Fibroblast of lung (primary cell): ENCODE results near the gene CRADD. TPM values are rescaled to one million over a fixed set of nuclear protein-coding genes. Genes with fewer than 3 reads are reported as not detected.

Experiments
- DNase-seq, 2 donors: peaks; one replicate each; pipeline versions ENCODE4 v3.0.0 to v3.0.0-alpha.2; 2010; ENCODE audit warnings: low read depth in 2 of 2
- H2AFZ ChIP-seq: 2 replicates; pipeline ENCODE4 v1.5.1; 2012; ENCODE audit warnings: low read length, control low read depth, inconsistent platforms
- H3K27ac ChIP-seq: 2 replicates; pipeline ENCODE4 v1.5.1; 2011; ENCODE audit warnings: low read length, control low read depth; ENCODE audit not compliant: insufficient read depth
- H3K27me3 ChIP-seq: 2 replicates; pipeline ENCODE4 v1.5.1; 2011; ENCODE audit warnings: mild to moderate bottlenecking, low read length; ENCODE audit not compliant: control insufficient read depth, insufficient read depth
- H3K36me3 ChIP-seq: 2 replicates; pipeline ENCODE4 v1.5.1; 2011; ENCODE audit warnings: low read length; ENCODE audit not compliant: control insufficient read depth, insufficient read depth
- H3K4me1 ChIP-seq: 2 replicates; pipeline ENCODE4 v1.5.1; 2011; ENCODE audit warnings: low read length; ENCODE audit not compliant: control insufficient read depth, insufficient read depth; ENCODE audit errors: extremely low read depth
- H3K4me2 ChIP-seq: 2 replicates; pipeline ENCODE4 v1.5.1; 2011; ENCODE audit warnings: low read length, control low read depth; ENCODE audit not compliant: insufficient read depth; ENCODE audit errors: extremely low read depth
- H3K4me3 ChIP-seq, 4 experiments: fragments of 200-600 bp in 1 of 4; sonication (generic) in 1 of 4; replicated peaks in 1 of 4; 2 replicates each; pipeline ENCODE4 v1.5.1; 2011 to 2016; ENCODE audit warnings: low read length in 4 of 4, low read depth in 3 of 4, mild to moderate bottlenecking in 3 of 4, control low read depth in 2 of 4, inconsistent platforms in 1 of 4, mixed read lengths in 1 of 4; ENCODE audit not compliant: insufficient read depth in 1 of 4; ENCODE audit errors: control extremely low read depth in 1 of 4
- H3K79me2 ChIP-seq: 2 replicates; pipeline ENCODE4 v1.5.1; 2012; ENCODE audit warnings: mild to moderate bottlenecking, low read length, inconsistent platforms; ENCODE audit not compliant: control insufficient read depth, insufficient read depth
- H3K9ac ChIP-seq: 2 replicates; pipeline ENCODE4 v1.5.1; 2011; ENCODE audit warnings: mild to moderate bottlenecking, low read length, control low read depth; ENCODE audit not compliant: insufficient read depth
- H3K9me3 ChIP-seq: 2 replicates; pipeline ENCODE4 v1.5.1; 2012; ENCODE audit warnings: low read depth, low read length; ENCODE audit not compliant: control insufficient read depth, insufficient read depth
- H4K20me1 ChIP-seq: 2 replicates; pipeline ENCODE4 v1.5.1; 2011; ENCODE audit warnings: low read length; ENCODE audit not compliant: control insufficient read depth, insufficient read depth; ENCODE audit errors: extremely low read depth
- EZH2 ChIP-seq: IDR thresholded peaks from 2 replicates; pipeline ENCODE4 v1.5.1; 2012; ENCODE audit warnings: low read length, control low read depth, mild to moderate bottlenecking; ENCODE audit errors: missing control alignments
- polyA plus RNA-seq, 2 donors: library from polyadenylated mRNA; depleted of rRNA in 1 of 2; stranded (reverse) in 1 of 2; unstranded in 1 of 2; fragments of >200 nt; gene quantifications; 2 replicates each; pipeline ENCODE4 v1.2.1, GENCODE V29; 2011 to 2012; ENCODE audit warnings: missing spikeins in 1 of 2
- total RNA-seq: library from RNA; depleted of rRNA; stranded (reverse); fragments of >200 nt; gene quantifications from 2 replicates; pipeline ENCODE4 v1.2.1, GENCODE V29; 2014
- TF ChIP-seq, protein P1 (sequence below), 2 donors: IDR thresholded peaks in 1 of 2; conservative IDR thresholded peaks in 1 of 2; 1 replicate in 1 of 2; 2 replicates in 1 of 2; pipeline ENCODE4 v1.5.1; 2011 to 2012; ENCODE audit warnings: low read length in 2 of 2, control low read depth in 1 of 2, inconsistent platforms in 1 of 2, low read depth in 1 of 2, mild to moderate bottlenecking in 1 of 2

The CRADD gene
- total and polyA plus RNA-seq, 2 donors (not counting 1 experiment from before 2014, with no cell fraction given): 13.5 to 21.1 TPM

DNA sequence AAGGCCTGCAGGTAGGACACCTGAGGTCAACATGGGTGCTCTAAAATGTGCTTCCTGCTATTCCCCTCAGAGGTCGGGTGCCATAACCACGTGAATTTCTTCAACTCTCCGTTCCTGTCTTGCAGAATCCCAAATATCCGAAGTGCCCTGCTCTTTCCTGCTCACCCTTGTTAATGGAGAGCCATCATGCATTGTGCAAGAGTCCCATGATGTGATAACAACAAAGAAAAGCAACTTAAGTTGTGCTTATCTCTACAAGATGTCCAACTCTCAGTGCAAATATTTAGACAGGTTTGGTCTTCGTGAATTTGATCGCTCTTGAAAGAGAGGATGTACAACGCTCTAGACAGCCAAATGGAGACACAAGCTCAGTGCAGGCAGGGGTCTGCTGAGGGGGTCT lies 260.6 kb downstream of the CRADD start:
- H3K79me2 ChIP-seq: no peaks in the 10 kb centered on the region
- no peaks in the 10 kb centered on the region for H3K36me3 ChIP-seq
- TF ChIP-seq EZH2: no peak
- TF ChIP-seq, protein P1, sequence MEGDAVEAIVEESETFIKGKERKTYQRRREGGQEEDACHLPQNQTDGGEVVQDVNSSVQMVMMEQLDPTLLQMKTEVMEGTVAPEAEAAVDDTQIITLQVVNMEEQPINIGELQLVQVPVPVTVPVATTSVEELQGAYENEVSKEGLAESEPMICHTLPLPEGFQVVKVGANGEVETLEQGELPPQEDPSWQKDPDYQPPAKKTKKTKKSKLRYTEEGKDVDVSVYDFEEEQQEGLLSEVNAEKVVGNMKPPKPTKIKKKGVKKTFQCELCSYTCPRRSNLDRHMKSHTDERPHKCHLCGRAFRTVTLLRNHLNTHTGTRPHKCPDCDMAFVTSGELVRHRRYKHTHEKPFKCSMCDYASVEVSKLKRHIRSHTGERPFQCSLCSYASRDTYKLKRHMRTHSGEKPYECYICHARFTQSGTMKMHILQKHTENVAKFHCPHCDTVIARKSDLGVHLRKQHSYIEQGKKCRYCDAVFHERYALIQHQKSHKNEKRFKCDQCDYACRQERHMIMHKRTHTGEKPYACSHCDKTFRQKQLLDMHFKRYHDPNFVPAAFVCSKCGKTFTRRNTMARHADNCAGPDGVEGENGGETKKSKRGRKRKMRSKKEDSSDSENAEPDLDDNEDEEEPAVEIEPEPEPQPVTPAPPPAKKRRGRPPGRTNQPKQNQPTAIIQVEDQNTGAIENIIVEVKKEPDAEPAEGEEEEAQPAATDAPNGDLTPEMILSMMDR (conservative IDR thresholded peaks at IDR 0.05 in 1 of 2, IDR thresholded peaks at IDR 0.05 in 1 of 2; ENCODE audit: low read depth in 1 of 2, low read length in 2 of 2): no peak
- H3K9me3 ChIP-seq: no peaks in the 10 kb centered on the region
- H3K9ac ChIP-seq: no peak overlapping the region
- no peak overlapping the region for H3K4me3 ChIP-seq
- no peak for DNase-seq
- no peak overlapping the region for H3K27ac ChIP-seq
- H3K4me1 ChIP-seq: no peaks in the 10 kb centered on the region
- H4K20me1 ChIP-seq: no peaks in the 10 kb centered on the region
- H2AFZ ChIP-seq: no peak overlapping the region
- no peaks in the 10 kb centered on the region for H3K27me3 ChIP-seq
- no peak overlapping the region for H3K4me2 ChIP-seq

DNA sequence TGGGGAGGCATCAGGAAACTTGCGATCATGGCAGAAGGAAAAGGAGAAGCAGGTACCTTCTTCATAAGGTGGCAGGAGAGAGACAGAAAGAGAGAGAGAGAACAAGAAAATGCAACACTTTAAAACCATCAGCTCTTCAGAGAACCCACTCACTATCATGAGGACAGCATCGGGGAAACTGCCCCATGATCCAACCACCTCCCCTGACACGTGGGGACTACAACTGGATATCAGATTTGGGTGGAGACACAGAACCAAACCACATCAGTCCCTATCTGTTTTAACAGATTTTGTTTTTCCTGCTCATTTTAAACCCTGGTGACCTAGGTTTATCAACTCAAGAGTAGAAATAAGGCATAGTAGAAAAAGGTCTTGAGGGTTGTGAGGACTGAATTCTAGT lies 261.1 kb downstream of the CRADD start:
- Histone ChIP-seq H3K79me2 (no peaks in the 10 kb centered on the region), H3K27ac (no peak overlapping the region), H2AFZ (no peak overlapping the region), H4K20me1 (no peaks in the 10 kb centered on the region), H3K36me3 (no peaks in the 10 kb centered on the region), H3K27me3 (no peaks in the 10 kb centered on the region), H3K4me3 (no peak overlapping the region), H3K4me2 (no peak overlapping the region), H3K9ac (no peak overlapping the region), H3K4me1 (no peaks in the 10 kb centered on the region), H3K9me3 (no peaks in the 10 kb centered on the region)
- TF ChIP-seq EZH2: no peak
- TF ChIP-seq, protein P1 (conservative IDR thresholded peaks at IDR 0.05 in 1 of 2, IDR thresholded peaks at IDR 0.05 in 1 of 2; ENCODE audit: low read depth in 1 of 2, low read length in 2 of 2): no peak
- no peak for DNase-seq

DNA sequence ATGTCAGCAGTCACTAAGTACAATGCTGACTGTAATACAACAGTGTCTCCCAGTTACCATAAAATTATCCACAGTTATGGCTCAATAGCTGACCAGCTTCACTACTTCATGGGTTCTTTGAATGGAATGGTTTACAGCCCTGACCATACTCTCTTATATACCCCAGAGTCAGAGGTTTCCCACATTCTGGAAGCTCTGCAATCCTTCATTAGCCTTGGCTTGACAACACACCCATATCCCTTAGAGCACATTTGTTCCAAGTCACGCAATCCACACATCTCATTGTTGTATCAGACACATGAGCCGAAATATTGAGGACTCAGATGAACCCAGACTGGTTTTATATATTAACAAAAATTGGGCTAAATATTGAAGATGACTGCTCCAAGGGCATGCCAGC lies 261.8 kb downstream of the CRADD start:
- DNase-seq: no peak

More for the DNA sequence above, 261.8 kb downstream of the CRADD start:
- H3K4me1 ChIP-seq: peaks cover 2% of the 10 kb centered on the region
- no peak overlapping the region for H3K27ac ChIP-seq
- no peak overlapping the region for H3K9ac ChIP-seq
- no peak overlapping the region for H2AFZ ChIP-seq
- TF ChIP-seq, protein P1 (conservative IDR thresholded peaks at IDR 0.05 in 1 of 2, IDR thresholded peaks at IDR 0.05 in 1 of 2; ENCODE audit: low read depth in 1 of 2, low read length in 2 of 2): no peak
- no peak for TF ChIP-seq EZH2
- no peaks in the 10 kb centered on the region for H3K27me3 ChIP-seq
- H3K9me3 ChIP-seq: no peaks in the 10 kb centered on the region
- no peak overlapping the region for H3K4me2 ChIP-seq
- no peaks in the 10 kb centered on the region for H4K20me1 ChIP-seq
- no peaks in the 10 kb centered on the region for H3K36me3 ChIP-seq
- no peak overlapping the region for H3K4me3 ChIP-seq
- H3K79me2 ChIP-seq: no peaks in the 10 kb centered on the region
